Parathyroid adenoma (tissue), 2 donors: Measurements from ENCODE around the gene RPL37.
A peak's percentile ranks its signal among the peaks of the same experiment; 100 is the strongest.

ENCODE experiments used
- H2AFZ ChIP-seq: fragments of 300-600 bp; sonication (generic); one replicate; pipeline ENCODE4 v1.7.0; 2017; ENCODE audit warnings: antibody characterized with exemption, mild to moderate bottlenecking
- H3K27ac ChIP-seq: fragments of 300-600 bp; sonication (generic); one replicate; pipeline ENCODE4 v1.7.0; 2017
- H3K27me3 ChIP-seq: fragments of 300-600 bp; sonication (generic); one replicate; pipeline ENCODE4 v1.7.0; 2017; ENCODE audit warnings: low read length; ENCODE audit not compliant: control insufficient read depth, insufficient read depth
- H3K36me3 ChIP-seq: fragments of 300-600 bp; sonication (generic); one replicate; pipeline ENCODE4 v1.7.0; 2017; ENCODE audit warnings: low read length; ENCODE audit not compliant: control insufficient read depth, insufficient read depth
- H3K4me1 ChIP-seq: fragments of 300-600 bp; sonication (generic); one replicate; pipeline ENCODE4 v1.7.0; 2017; ENCODE audit warnings: control low read depth
- H3K4me2 ChIP-seq: fragments of 300-600 bp; sonication (generic); one replicate; pipeline ENCODE4 v1.7.0; 2017; ENCODE audit warnings: low read length
- H3K4me3 ChIP-seq: fragments of 300-600 bp; sonication (generic); one replicate; pipeline ENCODE4 v1.7.0; 2017; ENCODE audit warnings: low read depth, low read length
- H3K79me2 ChIP-seq: fragments of 300-600 bp; sonication (generic); one replicate; pipeline ENCODE4 v1.7.0; 2017; ENCODE audit warnings: control low read depth
- H3K9ac ChIP-seq: fragments of 300-600 bp; sonication (generic); one replicate; pipeline ENCODE4 v1.7.0; 2017; ENCODE audit warnings: mild to moderate bottlenecking
- H3K9me3 ChIP-seq: fragments of 300-600 bp; sonication (generic); one replicate; pipeline ENCODE4 v1.7.0; 2017; ENCODE audit warnings: low read length; ENCODE audit not compliant: control insufficient read depth
- CTCF ChIP-seq: fragments of 300-600 bp; sonication (generic); IDR thresholded peaks from one replicate; pipeline ENCODE4 v1.7.0; 2017; ENCODE audit warnings: antibody characterized with exemption, mild to moderate bottlenecking
- donor health status: primary hyperparathyroidism.

RPL37 gene

GRCh38 chr5:40801771-40802562, 33.1 kb downstream of the RPL37 start:
- no peak overlapping the region for H3K9ac ChIP-seq
- no peaks in the 10 kb centered on the region for H3K36me3 ChIP-seq
- H3K4me1 ChIP-seq, result no peaks in the 10 kb centered on the region
- no peak overlapping the region for H3K4me3 ChIP-seq
- H3K9me3 ChIP-seq, result no peaks in the 10 kb centered on the region
- H3K4me2 ChIP-seq, result no peak overlapping the region
- H3K27ac ChIP-seq, result no peak overlapping the region
- H2AFZ ChIP-seq, result no peak overlapping the region
- no peaks in the 10 kb centered on the region for H3K27me3 ChIP-seq
- TF ChIP-seq CTCF, result no peak
- H3K79me2 ChIP-seq, result no peaks in the 10 kb centered on the region

GRCh38 chr5:40799258-40799657, 35.8 kb downstream of the RPL37 start:
- no peak overlapping the region for H3K27ac ChIP-seq
- no peaks in the 10 kb centered on the region for H3K9me3 ChIP-seq
- no peaks in the 10 kb centered on the region for H3K4me1 ChIP-seq
- H3K27me3 ChIP-seq, result no peaks in the 10 kb centered on the region
- H3K4me2 ChIP-seq, result peak overlapping the region; percentile 89
- H3K9ac ChIP-seq, result no peak overlapping the region
- peak overlapping the region; percentile 87 for H3K4me3 ChIP-seq
- TF ChIP-seq CTCF, result no peak
- H2AFZ ChIP-seq, result peak overlapping the region; percentile 91
- H3K79me2 ChIP-seq, result peaks cover 16% of the 10 kb centered on the region
- no peaks in the 10 kb centered on the region for H3K36me3 ChIP-seq

- H3K36me3 ChIP-seq, result no peaks in the 10 kb centered on the region
- H3K9ac ChIP-seq, result no peak overlapping the region
- peak overlapping the region; percentile 89 for H3K4me2 ChIP-seq
- peak overlapping the region; percentile 87 for H3K27ac ChIP-seq
- no peaks in the 10 kb centered on the region for H3K9me3 ChIP-seq
- H3K4me3 ChIP-seq, result peak overlapping the region; percentile 87
- no peak for TF ChIP-seq CTCF
- H3K79me2 ChIP-seq, result peaks cover 20% of the 10 kb centered on the region
- no peaks in the 10 kb centered on the region for H3K4me1 ChIP-seq
- no peaks in the 10 kb centered on the region for H3K27me3 ChIP-seq
- H2AFZ ChIP-seq, result peak overlapping the region; percentile 91
Observed at GRCh38 chr5:40798801-40799210, 36.2 kb downstream of the RPL37 start.

- H3K36me3 ChIP-seq, result no peaks in the 10 kb centered on the region
- peaks cover 26% of the 10 kb centered on the region for H3K79me2 ChIP-seq
- no peaks in the 10 kb centered on the region for H3K9me3 ChIP-seq
- H3K27me3 ChIP-seq, result no peaks in the 10 kb centered on the region
- H3K4me2 ChIP-seq, result peak within 1 kb of the TSS; percentile 89
- H3K4me1 ChIP-seq, result no peaks in the 10 kb centered on the region
- peak within 1 kb of the TSS; percentile 87 for H3K27ac ChIP-seq
- H2AFZ ChIP-seq, result peak within 1 kb of the TSS; percentile 91
- peak within 1 kb of the TSS; percentile 91 for H3K9ac ChIP-seq
- peak; percentile 57 for TF ChIP-seq CTCF
- peak within 1 kb of the TSS; percentile 87 for H3K4me3 ChIP-seq
Observed at GRCh38 chr5:40798012-40798800, 36.8 kb downstream of the RPL37 start, which contains the start of gene PRKAA1. Gene PRKAA1 (minus strand): TSS chr5:40798374. CDS start chr5:40798189, 185 bp downstream.
